Lower leg skin (tissue), 3 donors: Measurements from ENCODE around the gene DAW1.

Experiments
- POLR2A ChIP-seq, 2 donors: fragments of 450-650 bp; IDR thresholded peaks; one replicate each; pipeline ENCODE4 v1.6.1; 2016 to 2017; ENCODE audit warnings: antibody characterized with exemption in 2 of 2, mild to moderate bottlenecking in 1 of 2, moderate library complexity in 1 of 2
- TF ChIP-seq, protein P1 (sequence below), 3 donors: fragments of 450-650 bp; IDR thresholded peaks; one replicate each; pipeline ENCODE4 v1.5.1; 2016; ENCODE audit warnings: antibody characterized with exemption in 3 of 3, mild to moderate bottlenecking in 3 of 3, moderate library complexity in 2 of 3

DNA sequence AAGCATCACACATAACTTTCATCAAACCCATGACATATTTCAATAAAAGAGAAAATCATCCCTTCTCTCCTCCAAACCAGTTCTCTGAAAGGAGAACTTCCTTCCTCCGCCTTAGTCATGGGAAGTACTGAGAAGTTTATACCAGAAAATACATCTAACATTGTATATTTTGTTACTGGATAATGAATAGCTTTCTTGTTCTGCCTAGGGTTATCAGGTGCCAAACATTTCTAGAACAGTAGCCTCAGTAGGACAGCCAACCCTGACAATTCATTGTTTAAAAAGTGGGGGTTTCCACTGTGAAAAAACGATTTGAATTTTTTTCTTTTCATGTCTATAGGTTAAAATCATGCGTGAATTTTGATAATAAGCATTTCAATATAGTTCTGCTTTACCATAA lies 16.0 kb upstream of the DAW1 start:
- TF ChIP-seq, protein P1, sequence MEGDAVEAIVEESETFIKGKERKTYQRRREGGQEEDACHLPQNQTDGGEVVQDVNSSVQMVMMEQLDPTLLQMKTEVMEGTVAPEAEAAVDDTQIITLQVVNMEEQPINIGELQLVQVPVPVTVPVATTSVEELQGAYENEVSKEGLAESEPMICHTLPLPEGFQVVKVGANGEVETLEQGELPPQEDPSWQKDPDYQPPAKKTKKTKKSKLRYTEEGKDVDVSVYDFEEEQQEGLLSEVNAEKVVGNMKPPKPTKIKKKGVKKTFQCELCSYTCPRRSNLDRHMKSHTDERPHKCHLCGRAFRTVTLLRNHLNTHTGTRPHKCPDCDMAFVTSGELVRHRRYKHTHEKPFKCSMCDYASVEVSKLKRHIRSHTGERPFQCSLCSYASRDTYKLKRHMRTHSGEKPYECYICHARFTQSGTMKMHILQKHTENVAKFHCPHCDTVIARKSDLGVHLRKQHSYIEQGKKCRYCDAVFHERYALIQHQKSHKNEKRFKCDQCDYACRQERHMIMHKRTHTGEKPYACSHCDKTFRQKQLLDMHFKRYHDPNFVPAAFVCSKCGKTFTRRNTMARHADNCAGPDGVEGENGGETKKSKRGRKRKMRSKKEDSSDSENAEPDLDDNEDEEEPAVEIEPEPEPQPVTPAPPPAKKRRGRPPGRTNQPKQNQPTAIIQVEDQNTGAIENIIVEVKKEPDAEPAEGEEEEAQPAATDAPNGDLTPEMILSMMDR (IDR thresholded peaks at IDR 0.05): no peak
- no peak for TF ChIP-seq POLR2A (IDR thresholded peaks at IDR 0.05)
